Activated CD4-positive, alpha-beta T cell treated with anti-CD3 and anti-CD28 coated beads, Interleukin-2, amount 10 ng/mL, durations not matched to agents 24 days and 14 days (primary cell): ENCODE data around the gene FAM149A. TPM values are rescaled to one million over a fixed set of nuclear protein-coding genes. Genes with fewer than 3 reads are reported as not detected.

Experiments
- DNase-seq: peaks from one replicate; pipeline ENCODE4 v3.0.0; 2022
- H3K27ac Mint-ChIP-seq: one replicate; pipeline ENCODE4 v1.8.0; 2022; ENCODE audit warnings: mild to moderate bottlenecking, mixed read lengths
- H3K27me3 Mint-ChIP-seq: one replicate; pipeline ENCODE4 v1.8.0; 2022; ENCODE audit warnings: mixed read lengths
- H3K36me3 Mint-ChIP-seq: one replicate; pipeline ENCODE4 v1.8.0; 2022; ENCODE audit warnings: low read depth, mild to moderate bottlenecking, mixed read lengths
- H3K4me1 Mint-ChIP-seq: one replicate; pipeline ENCODE4 v1.8.0; 2021; ENCODE audit warnings: mixed read lengths
- H3K4me3 Mint-ChIP-seq: one replicate; pipeline ENCODE4 v1.8.0; 2022; ENCODE audit warnings: mild to moderate bottlenecking, moderate library complexity, mixed read lengths
- H3K9me3 Mint-ChIP-seq: one replicate; pipeline ENCODE4 v1.8.0; 2021; ENCODE audit warnings: mixed read lengths
- intact Hi-C: fragments of 100-400 bp; cut with micrococcal nuclease; formaldehyde crosslinking; loops from one replicate; pipeline ENCODE4 v1.15.1; 2023
- total RNA-seq: library from RNA; stranded (reverse); gene quantifications from 2 replicates; pipeline ENCODE4 v1.2.3, GENCODE V29; 2022

FAM149A gene
- total RNA-seq, 1 donor from 2014 or later, result 0.33 TPM

DNA sequence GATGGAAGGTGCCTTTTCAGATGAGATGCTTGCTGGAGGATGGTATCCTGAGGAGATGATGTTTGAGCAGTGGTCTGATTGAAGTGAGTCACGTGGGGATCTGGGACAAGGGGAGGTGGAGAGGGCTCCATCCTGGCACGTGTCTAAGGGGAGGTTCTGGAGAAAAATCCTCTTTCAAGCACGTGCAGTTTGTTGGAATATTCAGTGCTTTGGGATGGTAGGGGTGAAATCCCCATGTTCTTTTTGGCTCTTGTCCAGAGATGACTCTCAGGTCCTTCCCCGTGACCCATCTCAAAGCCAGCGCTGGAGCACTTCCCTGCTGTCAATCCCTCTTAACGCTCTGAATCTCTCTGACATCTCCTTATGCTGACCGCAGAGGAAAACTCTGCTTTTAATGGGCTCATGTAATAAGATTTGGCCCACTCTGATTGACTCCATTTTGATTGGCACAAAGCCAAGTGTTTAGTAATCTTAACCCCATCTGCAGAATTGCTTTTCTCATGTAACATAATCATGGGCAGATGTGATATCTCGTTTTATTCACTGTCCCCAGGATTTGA lies 112.0 kb downstream of the FAM149A start:
- Mint-ChIP-seq H3K4me3 (no peak overlapping the region), H3K9me3 (no peaks in the 10 kb centered on the region), H3K27ac (no peak overlapping the region), H3K27me3 (no peaks in the 10 kb centered on the region), H3K4me1 (no peaks in the 10 kb centered on the region), H3K36me3 (no peaks in the 10 kb centered on the region)
- intact Hi-C loops, result no loop called here
- DNase-seq, result peak; percentile 40

DNA sequence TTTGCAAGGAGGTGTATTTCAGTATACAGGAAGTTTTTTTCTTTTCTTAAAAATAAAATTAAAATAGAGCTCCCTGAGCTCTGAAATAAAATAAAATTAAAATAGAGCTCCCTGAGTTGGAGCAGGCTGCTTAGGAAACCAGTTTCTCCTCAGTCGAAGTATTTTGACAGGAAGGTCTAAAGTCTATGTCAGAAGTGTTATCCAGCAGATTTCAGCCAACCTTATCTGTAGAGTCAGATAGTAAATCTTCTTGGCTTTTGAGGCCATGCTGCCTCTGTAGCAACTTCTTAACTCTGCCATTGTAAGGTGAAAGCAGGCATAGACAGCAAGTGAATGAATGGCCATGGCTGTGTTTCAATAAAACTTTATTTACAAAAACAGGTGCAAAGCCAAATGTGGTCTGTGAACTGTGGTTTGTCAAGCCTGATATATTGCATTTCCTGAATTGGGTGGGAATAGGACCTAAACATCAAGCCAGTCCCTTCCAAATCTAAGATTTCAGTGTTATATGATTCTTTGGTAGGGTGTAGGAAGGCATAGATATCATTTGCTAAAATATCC lies 113.3 kb downstream of the FAM149A start:
- Mint-ChIP-seq H3K36me3 (no peaks in the 10 kb centered on the region), H3K9me3 (no peaks in the 10 kb centered on the region)
- intact Hi-C loops, result no loop called here

GRCh38 chr4:186221624-186222023 lies 117.1 kb downstream of the FAM149A start:
- Mint-ChIP-seq H3K36me3 (no peaks in the 10 kb centered on the region), H3K4me1 (no peaks in the 10 kb centered on the region), H3K27ac (no peak overlapping the region), H3K4me3 (no peak overlapping the region), H3K27me3 (no peaks in the 10 kb centered on the region), H3K9me3 (peaks cover 8% of the 10 kb centered on the region)
- DNase-seq, result no peak
- intact Hi-C loops, result no loop called here

More for the DNA sequence above, 113.3 kb downstream of the FAM149A start:
- peak; percentile 29 for DNase-seq
- Mint-ChIP-seq H3K27ac (no peak overlapping the region), H3K4me3 (no peak overlapping the region), H3K4me1 (no peaks in the 10 kb centered on the region), H3K27me3 (no peaks in the 10 kb centered on the region)

Other genes with a start within 250 kb of the FAM149A start
- gene TLR3, start 35.5 kb upstream of the FAM149A start, total RNA-seq, result not detected in 2 replicates
- 8.7 and 9.7 TPM in 2 replicates for gene CYP4V2, start 86.9 kb downstream of the FAM149A start, total RNA-seq
- 0.09 and 0.12 TPM in 2 replicates for gene KLKB1, start 122.8 kb downstream of the FAM149A start, total RNA-seq
- gene F11, start 161.5 kb downstream of the FAM149A start, total RNA-seq, result not detected in 2 replicates